ENCODE results near the gene TMEM91.
"Not testable (repeated sequence)": the region's sequence is repeated elsewhere in the genome, so short reads cannot be mapped to it uniquely, and the experiment has no call there.

TMEM91 gene

GRCh38 chr19:41376241-41376997, at the start of gene TMEM91:
TMEM91 (plus strand) TSS chr19:41376533; CDS start chr19:41378310, 1,777 bp downstream.
- no peak for DNase-seq (ENCODE audit: low read depth in 4 of 4, low spot score in 1 of 4)

- DNase-seq (ENCODE audit: low read depth in 4 of 4, low spot score in 1 of 4), result no peak
Measured at GRCh38 chr19:41327076-41327575, 49.2 kb upstream of the TMEM91 start.

- peak; percentile 50 to 85 (median 66) for DNase-seq (ENCODE audit: low read depth in 4 of 4, low spot score in 1 of 4)
Measured at GRCh38 chr19:41327576-41328156, 48.7 kb upstream of the TMEM91 start.

GRCh38 chr19:41328157-41328841, 48.0 kb upstream of the TMEM91 start:
- DNase-seq (ENCODE audit: low read depth in 4 of 4, low spot score in 1 of 4), result peak in 1 of 4 experiments; percentile 48

GRCh38 chr19:41328842-41329225, 47.5 kb upstream of the TMEM91 start:
- no peak for DNase-seq (ENCODE audit: low read depth in 4 of 4, low spot score in 1 of 4)

- DNase-seq (ENCODE audit: low read depth in 4 of 4, low spot score in 1 of 4), result no peak
Measured at GRCh38 chr19:41330481-41330880, 45.9 kb upstream of the TMEM91 start.

GRCh38 chr19:41330946-41331678, 45.2 kb upstream of the TMEM91 start:
- DNase-seq (ENCODE audit: low read depth in 4 of 4, low spot score in 1 of 4), result no peak

GRCh38 chr19:41332000-41332399, 44.3 kb upstream of the TMEM91 start:
- no peak for DNase-seq (ENCODE audit: low read depth in 4 of 4, low spot score in 1 of 4)

GRCh38 chr19:41332468-41332867, 43.9 kb upstream of the TMEM91 start:
- no peak for DNase-seq (ENCODE audit: low read depth in 4 of 4, low spot score in 1 of 4)

GRCh38 chr19:41334793-41335192, 41.5 kb upstream of the TMEM91 start:
- DNase-seq (ENCODE audit: low read depth in 4 of 4, low spot score in 1 of 4), result no peak

GRCh38 chr19:41335467-41335866, 40.9 kb upstream of the TMEM91 start:
- DNase-seq (ENCODE audit: low read depth in 4 of 4, low spot score in 1 of 4), result no peak

- DNase-seq (ENCODE audit: low read depth in 4 of 4, low spot score in 1 of 4), result no peak
Measured at GRCh38 chr19:41339936-41340335, 36.4 kb upstream of the TMEM91 start.

GRCh38 chr19:41341669-41342490, 34.5 kb upstream of the TMEM91 start:
- DNase-seq (ENCODE audit: low read depth in 4 of 4, low spot score in 1 of 4), result no peak

- DNase-seq (ENCODE audit: low read depth in 4 of 4, low spot score in 1 of 4), result no peak
Measured at GRCh38 chr19:41344162-41344561, 32.2 kb upstream of the TMEM91 start.

GRCh38 chr19:41346916-41347315, 29.4 kb upstream of the TMEM91 start:
- DNase-seq (ENCODE audit: low read depth in 4 of 4, low spot score in 1 of 4), result not testable (repeated sequence)

GRCh38 chr19:41350735-41351338, 25.5 kb upstream of the TMEM91 start:
- DNase-seq (ENCODE audit: low read depth in 4 of 4, low spot score in 1 of 4), result no peak

GRCh38 chr19:41351339-41352245, 24.7 kb upstream of the TMEM91 start:
- peak in 3 of 4 experiments; percentile 60 to 74 (median 71) for DNase-seq (ENCODE audit: low read depth in 4 of 4, low spot score in 1 of 4)

GRCh38 chr19:41352279-41352608, 24.1 kb upstream of the TMEM91 start:
- DNase-seq (ENCODE audit: low read depth in 4 of 4, low spot score in 1 of 4), result no peak
